ENCODE measurements around the gene STAG1. TPM values are rescaled to one million over a fixed set of nuclear protein-coding genes. Genes with fewer than 3 reads are reported as not detected.

Gene STAG1
- total and polyA plus RNA-seq, 2 experiments from 2014 or later, result 9.0 to 21.9 TPM

- H3K4me2 ChIP-seq, result no peak overlapping the region
- Mint-ChIP-seq H3K27me3 (ENCODE audit: insufficient read depth, low read depth, poor library complexity) (no peaks in the 10 kb centered on the region), H3K36me3 (ENCODE audit: low read depth) (peaks cover 46% of the 10 kb centered on the region), H3K9me3 (no peaks in the 10 kb centered on the region), H3K27ac (no peak overlapping the region), H3K4me3 (no peak overlapping the region), H3K4me1 (peaks cover 18% of the 10 kb centered on the region)
- peaks cover 10% of the 10 kb centered on the region; the same call in 1 of the 2 replicates for H3K4me1 ChIP-seq (ENCODE audit: insufficient read depth)
- H3K36me3 ChIP-seq (ENCODE audit: insufficient read depth), result peaks cover 11% of the 10 kb centered on the region
- TF ChIP-seq, protein P1, sequence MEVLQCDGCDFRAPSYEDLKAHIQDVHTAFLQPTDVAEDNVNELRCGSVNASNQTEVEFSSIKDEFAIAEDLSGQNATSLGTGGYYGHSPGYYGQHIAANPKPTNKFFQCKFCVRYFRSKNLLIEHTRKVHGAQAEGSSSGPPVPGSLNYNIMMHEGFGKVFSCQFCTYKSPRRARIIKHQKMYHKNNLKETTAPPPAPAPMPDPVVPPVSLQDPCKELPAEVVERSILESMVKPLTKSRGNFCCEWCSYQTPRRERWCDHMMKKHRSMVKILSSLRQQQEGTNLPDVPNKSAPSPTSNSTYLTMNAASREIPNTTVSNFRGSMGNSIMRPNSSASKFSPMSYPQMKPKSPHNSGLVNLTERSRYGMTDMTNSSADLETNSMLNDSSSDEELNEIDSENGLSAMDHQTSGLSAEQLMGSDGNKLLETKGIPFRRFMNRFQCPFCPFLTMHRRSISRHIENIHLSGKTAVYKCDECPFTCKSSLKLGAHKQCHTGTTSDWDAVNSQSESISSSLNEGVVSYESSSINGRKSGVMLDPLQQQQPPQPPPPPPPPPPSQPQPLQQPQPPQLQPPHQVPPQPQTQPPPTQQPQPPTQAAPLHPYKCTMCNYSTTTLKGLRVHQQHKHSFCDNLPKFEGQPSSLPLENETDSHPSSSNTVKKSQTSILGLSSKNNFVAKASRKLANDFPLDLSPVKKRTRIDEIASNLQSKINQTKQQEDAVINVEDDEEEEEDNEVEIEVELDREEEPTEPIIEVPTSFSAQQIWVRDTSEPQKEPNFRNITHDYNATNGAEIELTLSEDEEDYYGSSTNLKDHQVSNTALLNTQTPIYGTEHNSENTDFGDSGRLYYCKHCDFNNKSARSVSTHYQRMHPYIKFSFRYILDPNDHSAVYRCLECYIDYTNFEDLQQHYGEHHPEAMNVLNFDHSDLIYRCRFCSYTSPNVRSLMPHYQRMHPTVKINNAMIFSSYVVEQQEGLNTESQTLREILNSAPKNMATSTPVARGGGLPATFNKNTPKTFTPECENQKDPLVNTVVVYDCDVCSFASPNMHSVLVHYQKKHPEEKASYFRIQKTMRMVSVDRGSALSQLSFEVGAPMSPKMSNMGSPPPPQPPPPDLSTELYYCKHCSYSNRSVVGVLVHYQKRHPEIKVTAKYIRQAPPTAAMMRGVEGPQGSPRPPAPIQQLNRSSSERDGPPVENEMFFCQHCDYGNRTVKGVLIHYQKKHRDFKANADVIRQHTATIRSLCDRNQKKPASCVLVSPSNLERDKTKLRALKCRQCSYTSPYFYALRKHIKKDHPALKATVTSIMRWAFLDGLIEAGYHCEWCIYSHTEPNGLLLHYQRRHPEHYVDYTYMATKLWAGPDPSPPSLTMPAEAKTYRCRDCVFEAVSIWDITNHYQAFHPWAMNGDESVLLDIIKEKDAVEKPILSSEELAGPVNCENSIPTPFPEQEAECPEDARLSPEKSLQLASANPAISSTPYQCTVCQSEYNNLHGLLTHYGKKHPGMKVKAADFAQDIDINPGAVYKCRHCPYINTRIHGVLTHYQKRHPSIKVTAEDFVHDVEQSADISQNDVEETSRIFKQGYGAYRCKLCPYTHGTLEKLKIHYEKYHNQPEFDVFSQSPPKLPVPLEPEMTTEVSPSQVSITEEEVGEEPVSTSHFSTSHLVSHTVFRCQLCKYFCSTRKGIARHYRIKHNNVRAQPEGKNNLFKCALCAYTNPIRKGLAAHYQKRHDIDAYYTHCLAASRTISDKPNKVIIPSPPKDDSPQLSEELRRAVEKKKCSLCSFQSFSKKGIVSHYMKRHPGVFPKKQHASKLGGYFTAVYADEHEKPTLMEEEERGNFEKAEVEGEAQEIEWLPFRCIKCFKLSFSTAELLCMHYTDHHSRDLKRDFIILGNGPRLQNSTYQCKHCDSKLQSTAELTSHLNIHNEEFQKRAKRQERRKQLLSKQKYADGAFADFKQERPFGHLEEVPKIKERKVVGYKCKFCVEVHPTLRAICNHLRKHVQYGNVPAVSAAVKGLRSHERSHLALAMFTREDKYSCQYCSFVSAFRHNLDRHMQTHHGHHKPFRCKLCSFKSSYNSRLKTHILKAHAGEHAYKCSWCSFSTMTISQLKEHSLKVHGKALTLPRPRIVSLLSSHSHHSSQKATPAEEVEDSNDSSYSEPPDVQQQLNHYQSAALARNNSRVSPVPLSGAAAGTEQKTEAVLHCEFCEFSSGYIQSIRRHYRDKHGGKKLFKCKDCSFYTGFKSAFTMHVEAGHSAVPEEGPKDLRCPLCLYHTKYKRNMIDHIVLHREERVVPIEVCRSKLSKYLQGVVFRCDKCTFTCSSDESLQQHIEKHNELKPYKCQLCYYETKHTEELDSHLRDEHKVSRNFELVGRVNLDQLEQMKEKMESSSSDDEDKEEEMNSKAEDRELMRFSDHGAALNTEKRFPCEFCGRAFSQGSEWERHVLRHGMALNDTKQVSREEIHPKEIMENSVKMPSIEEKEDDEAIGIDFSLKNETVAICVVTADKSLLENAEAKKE (CRISPR knock-in tag; IDR thresholded peaks at IDR 0.05), result no peak
- TF ChIP-seq ZNF331 (CRISPR knock-in tag; IDR thresholded peaks at IDR 0.05; ENCODE audit: low read depth) (no peak), STAT1 (IDR thresholded peaks at IDR 0.05; ENCODE audit: unreplicated experiment) (no peak), CREB1 (CRISPR knock-in tag; IDR thresholded peaks at IDR 0.05; ENCODE audit: low read depth) (no peak), NANOG (IDR thresholded peaks at IDR 0.05; ENCODE audit: borderline replicate concordance) (no peak), EZH2 (IDR thresholded peaks at IDR 0.05; ENCODE audit: low read depth, unreplicated experiment) (no peak), POLR2AphosphoS5 (IDR thresholded peaks at IDR 0.05; ENCODE audit: low read depth) (no peak), JUNB (IDR thresholded peaks at IDR 0.05; ENCODE audit: unreplicated experiment) (no peak), ZNF114 (CRISPR knock-in tag; IDR thresholded peaks at IDR 0.05) (no peak), EZH2phosphoT487 (IDR thresholded peaks at IDR 0.05; ENCODE audit: unreplicated experiment) (no peak)
- TF ChIP-seq, protein P2, sequence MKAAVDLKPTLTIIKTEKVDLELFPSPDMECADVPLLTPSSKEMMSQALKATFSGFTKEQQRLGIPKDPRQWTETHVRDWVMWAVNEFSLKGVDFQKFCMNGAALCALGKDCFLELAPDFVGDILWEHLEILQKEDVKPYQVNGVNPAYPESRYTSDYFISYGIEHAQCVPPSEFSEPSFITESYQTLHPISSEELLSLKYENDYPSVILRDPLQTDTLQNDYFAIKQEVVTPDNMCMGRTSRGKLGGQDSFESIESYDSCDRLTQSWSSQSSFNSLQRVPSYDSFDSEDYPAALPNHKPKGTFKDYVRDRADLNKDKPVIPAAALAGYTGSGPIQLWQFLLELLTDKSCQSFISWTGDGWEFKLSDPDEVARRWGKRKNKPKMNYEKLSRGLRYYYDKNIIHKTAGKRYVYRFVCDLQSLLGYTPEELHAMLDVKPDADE (IDR thresholded peaks at IDR 0.05), result no peak
- TF ChIP-seq, protein P3, sequence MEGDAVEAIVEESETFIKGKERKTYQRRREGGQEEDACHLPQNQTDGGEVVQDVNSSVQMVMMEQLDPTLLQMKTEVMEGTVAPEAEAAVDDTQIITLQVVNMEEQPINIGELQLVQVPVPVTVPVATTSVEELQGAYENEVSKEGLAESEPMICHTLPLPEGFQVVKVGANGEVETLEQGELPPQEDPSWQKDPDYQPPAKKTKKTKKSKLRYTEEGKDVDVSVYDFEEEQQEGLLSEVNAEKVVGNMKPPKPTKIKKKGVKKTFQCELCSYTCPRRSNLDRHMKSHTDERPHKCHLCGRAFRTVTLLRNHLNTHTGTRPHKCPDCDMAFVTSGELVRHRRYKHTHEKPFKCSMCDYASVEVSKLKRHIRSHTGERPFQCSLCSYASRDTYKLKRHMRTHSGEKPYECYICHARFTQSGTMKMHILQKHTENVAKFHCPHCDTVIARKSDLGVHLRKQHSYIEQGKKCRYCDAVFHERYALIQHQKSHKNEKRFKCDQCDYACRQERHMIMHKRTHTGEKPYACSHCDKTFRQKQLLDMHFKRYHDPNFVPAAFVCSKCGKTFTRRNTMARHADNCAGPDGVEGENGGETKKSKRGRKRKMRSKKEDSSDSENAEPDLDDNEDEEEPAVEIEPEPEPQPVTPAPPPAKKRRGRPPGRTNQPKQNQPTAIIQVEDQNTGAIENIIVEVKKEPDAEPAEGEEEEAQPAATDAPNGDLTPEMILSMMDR (conservative IDR thresholded peaks at IDR 0.05; ENCODE audit: low read depth in 2 of 2), result no peak
- TF ChIP-seq, protein P4, sequence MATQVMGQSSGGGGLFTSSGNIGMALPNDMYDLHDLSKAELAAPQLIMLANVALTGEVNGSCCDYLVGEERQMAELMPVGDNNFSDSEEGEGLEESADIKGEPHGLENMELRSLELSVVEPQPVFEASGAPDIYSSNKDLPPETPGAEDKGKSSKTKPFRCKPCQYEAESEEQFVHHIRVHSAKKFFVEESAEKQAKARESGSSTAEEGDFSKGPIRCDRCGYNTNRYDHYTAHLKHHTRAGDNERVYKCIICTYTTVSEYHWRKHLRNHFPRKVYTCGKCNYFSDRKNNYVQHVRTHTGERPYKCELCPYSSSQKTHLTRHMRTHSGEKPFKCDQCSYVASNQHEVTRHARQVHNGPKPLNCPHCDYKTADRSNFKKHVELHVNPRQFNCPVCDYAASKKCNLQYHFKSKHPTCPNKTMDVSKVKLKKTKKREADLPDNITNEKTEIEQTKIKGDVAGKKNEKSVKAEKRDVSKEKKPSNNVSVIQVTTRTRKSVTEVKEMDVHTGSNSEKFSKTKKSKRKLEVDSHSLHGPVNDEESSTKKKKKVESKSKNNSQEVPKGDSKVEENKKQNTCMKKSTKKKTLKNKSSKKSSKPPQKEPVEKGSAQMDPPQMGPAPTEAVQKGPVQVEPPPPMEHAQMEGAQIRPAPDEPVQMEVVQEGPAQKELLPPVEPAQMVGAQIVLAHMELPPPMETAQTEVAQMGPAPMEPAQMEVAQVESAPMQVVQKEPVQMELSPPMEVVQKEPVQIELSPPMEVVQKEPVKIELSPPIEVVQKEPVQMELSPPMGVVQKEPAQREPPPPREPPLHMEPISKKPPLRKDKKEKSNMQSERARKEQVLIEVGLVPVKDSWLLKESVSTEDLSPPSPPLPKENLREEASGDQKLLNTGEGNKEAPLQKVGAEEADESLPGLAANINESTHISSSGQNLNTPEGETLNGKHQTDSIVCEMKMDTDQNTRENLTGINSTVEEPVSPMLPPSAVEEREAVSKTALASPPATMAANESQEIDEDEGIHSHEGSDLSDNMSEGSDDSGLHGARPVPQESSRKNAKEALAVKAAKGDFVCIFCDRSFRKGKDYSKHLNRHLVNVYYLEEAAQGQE (IDR thresholded peaks at IDR 0.05; ENCODE audit: unreplicated experiment), result no peak
- peaks cover 16% of the 10 kb centered on the region for H3F3A ChIP-seq (replicated peaks; ENCODE audit: low read depth)
- DNase-seq (ENCODE audit: low spot score) (no peak), ATAC-seq (no peak)
- H4K20me1 ChIP-seq (replicated peaks; ENCODE audit: insufficient read depth), result no peaks in the 10 kb centered on the region
- H3K27me3 ChIP-seq (ENCODE audit: insufficient read depth), result no peaks in the 10 kb centered on the region
- H3K9me2 ChIP-seq (ENCODE audit: insufficient read depth), result 0 out of 2 replicates have a peak, but pooled peaks cover 8% of the 10 kb centered on the region
- no peak overlapping the region for H3K27ac ChIP-seq (ENCODE audit: low read depth)
- H3K79me2 ChIP-seq (replicated peaks; ENCODE audit: insufficient read depth), result no peaks in the 10 kb centered on the region
- H3K4me3 ChIP-seq, result no peak overlapping the region
- no peak overlapping the region for H2AFZ ChIP-seq
Observed at GRCh38 chr3:136300444-136300843, 451.7 kb downstream of the STAG1 start.
